Transverse colon (tissue), 4 donors: ENCODE measurements around the gene HOXA6. TPM values are rescaled to one million over a fixed set of nuclear protein-coding genes. Genes with fewer than 3 reads are reported as not detected.

Source experiments
- DNase-seq: peaks from one replicate; pipeline ENCODE4 v3.0.0-alpha.2; 2019
- H3K27ac ChIP-seq, 4 donors: fragments of 200-600 bp; sonication (generic); 2 replicates each; pipeline ENCODE4 v1.5.1; 2016 to 2018; ENCODE audit warnings: inconsistent platforms in 4 of 4
- H3K27me3 ChIP-seq: fragments of 200-600 bp; sonication (generic); 2 replicates; pipeline ENCODE4 v1.5.1; 2017; ENCODE audit warnings: inconsistent platforms
- H3K36me3 ChIP-seq, 4 donors: fragments of 200-600 bp; sonication (generic); 2 replicates each; pipeline ENCODE4 v1.5.1; 2017 to 2019; ENCODE audit warnings: inconsistent platforms in 4 of 4
- H3K4me1 ChIP-seq, 4 donors: fragments of 200-600 bp; sonication (generic); 2 replicates each; pipeline ENCODE4 v1.5.1; 2017 to 2020; ENCODE audit warnings: inconsistent platforms in 4 of 4
- H3K4me3 ChIP-seq, 4 donors: fragments of 200-600 bp; sonication (generic); 1 replicate in 1 of 4; 2 replicates in 3 of 4; pipeline versions ENCODE4 v1.5.1 to v1.6.1; 2017 to 2019; ENCODE audit warnings: inconsistent platforms in 4 of 4
- H3K9me3 ChIP-seq, 2 donors: fragments of 200-600 bp; sonication (generic); 2 replicates each; pipeline ENCODE4 v1.5.1; 2017 to 2019; ENCODE audit warnings: inconsistent platforms in 2 of 2
- EP300 ChIP-seq: sonication (generic); formaldehyde crosslinking; IDR thresholded peaks from one replicate; pipeline ENCODE4 v1.6.1; 2017; ENCODE audit warnings: antibody characterized with exemption, low read depth
- POLR2A ChIP-seq: fragments of 450-650 bp; IDR thresholded peaks from one replicate; pipeline ENCODE4 v1.6.1; 2016; ENCODE audit warnings: antibody characterized with exemption, mild to moderate bottlenecking, moderate library complexity
- POLR2AphosphoS5 ChIP-seq, 3 donors: sonication (generic); formaldehyde crosslinking; IDR thresholded peaks; one replicate each; pipeline ENCODE4 v1.6.1; 2016; ENCODE audit warnings: antibody characterized with exemption in 3 of 3
- WGBS, 2 donors: methylation state at CpG; one replicate each; pipeline ENCODE4 v1.1.5; 2018; ENCODE audit warnings: low coverage in 1 of 2; 5-methylcytosine and 5-hydroxymethylcytosine counted together
- in situ Hi-C, 4 donors: fragments of 200-750 bp; cut with MboI; loops; one replicate each; pipeline versions ENCODE4 v1.15.0 to v1.15.1; 2017; ENCODE audit warnings: low sequenced_read_pairs in 3 of 4, low pct_ligation_motif_present in 1 of 4, low pct_unique_long_range_greater_than_20kb in 1 of 4
- intact Hi-C: fragments of 100-400 bp; cut with DNase I; formaldehyde crosslinking; loops from one replicate; pipeline ENCODE4 v1.15.1; 2023; ENCODE audit warnings: low total_unique reads
- total RNA-seq, 4 donors: library from RNA; depleted of rRNA; stranded (reverse); fragments of >200 nt; gene quantifications; one replicate each; pipeline ENCODE4 v1.1.0, GENCODE V29; 2016
- TF ChIP-seq, protein P1 (sequence below), 5 experiments: fragments of 200-600 bp in 3 of 5; fragments of 450-650 bp in 2 of 5; sonication (generic) in 3 of 5; IDR thresholded peaks; 1 replicate in 2 of 5; 2 replicates in 3 of 5; pipeline ENCODE4 v1.5.1; 2016 to 2017; ENCODE audit warnings: antibody characterized with exemption in 5 of 5, inconsistent platforms in 3 of 5, mild to moderate bottlenecking in 2 of 5, moderate library complexity in 1 of 5

HOXA6 gene
- total RNA-seq, 4 donors from 2014 or later: 12.9 to 27.8 (median 17.3) TPM

GRCh38 chr7:27179030-27179429 is 31.5 kb upstream of the HOXA6 start:
- intact Hi-C loops: no loop called here
- Histone ChIP-seq H3K27ac (peak overlapping the region; percentile 95 to 99 (median 98)), H3K9me3 (no peaks in the 10 kb centered on the region), H3K36me3 (no peaks in the 10 kb centered on the region), H3K27me3 (peaks cover 32% of the 10 kb centered on the region), H3K4me1 (peaks cover 21 to 63% (median 53%) of the 10 kb centered on the region in 4 donors), H3K4me3 (peak overlapping the region; percentile 21 to 67 (median 60))
- TF ChIP-seq POLR2A: no peak
- TF ChIP-seq EP300: no peak
- TF ChIP-seq, protein P1, sequence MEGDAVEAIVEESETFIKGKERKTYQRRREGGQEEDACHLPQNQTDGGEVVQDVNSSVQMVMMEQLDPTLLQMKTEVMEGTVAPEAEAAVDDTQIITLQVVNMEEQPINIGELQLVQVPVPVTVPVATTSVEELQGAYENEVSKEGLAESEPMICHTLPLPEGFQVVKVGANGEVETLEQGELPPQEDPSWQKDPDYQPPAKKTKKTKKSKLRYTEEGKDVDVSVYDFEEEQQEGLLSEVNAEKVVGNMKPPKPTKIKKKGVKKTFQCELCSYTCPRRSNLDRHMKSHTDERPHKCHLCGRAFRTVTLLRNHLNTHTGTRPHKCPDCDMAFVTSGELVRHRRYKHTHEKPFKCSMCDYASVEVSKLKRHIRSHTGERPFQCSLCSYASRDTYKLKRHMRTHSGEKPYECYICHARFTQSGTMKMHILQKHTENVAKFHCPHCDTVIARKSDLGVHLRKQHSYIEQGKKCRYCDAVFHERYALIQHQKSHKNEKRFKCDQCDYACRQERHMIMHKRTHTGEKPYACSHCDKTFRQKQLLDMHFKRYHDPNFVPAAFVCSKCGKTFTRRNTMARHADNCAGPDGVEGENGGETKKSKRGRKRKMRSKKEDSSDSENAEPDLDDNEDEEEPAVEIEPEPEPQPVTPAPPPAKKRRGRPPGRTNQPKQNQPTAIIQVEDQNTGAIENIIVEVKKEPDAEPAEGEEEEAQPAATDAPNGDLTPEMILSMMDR (IDR thresholded peaks at IDR 0.05): no peak
- no peak for TF ChIP-seq POLR2AphosphoS5 (IDR thresholded peaks at IDR 0.05)
- in situ Hi-C loops: loop anchor here in 2 of 4 donors (25.0 kb wide), 1 partner anchor 1317 kb away; no protein-coding TSS in a partner anchor
- 18 to 39% methylated on average over 11 to 14 of the region's 14 CpGs for WGBS, 2 donors
- no peak for DNase-seq

DNA sequence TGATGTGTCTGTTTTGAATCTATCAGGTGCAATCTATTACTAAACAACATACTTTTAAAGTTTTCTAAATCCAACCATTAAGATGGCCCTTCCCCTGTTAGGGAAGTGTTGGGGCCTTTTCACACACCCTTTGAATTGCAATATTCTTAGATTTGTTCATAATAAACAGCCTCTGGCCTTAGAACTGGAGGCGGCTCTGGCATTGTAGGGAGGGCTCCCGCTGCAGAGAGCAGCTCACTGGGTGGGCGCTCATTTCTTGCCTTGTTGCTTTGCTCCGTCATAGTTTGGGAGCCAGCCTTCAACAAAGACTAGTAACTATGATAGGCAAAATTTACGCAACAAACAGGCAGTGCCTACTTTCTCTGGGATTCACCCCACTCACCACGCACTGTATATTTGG is 30.8 kb upstream of the HOXA6 start:
- peak; percentile 20 for DNase-seq
- Histone ChIP-seq H3K4me1 (peaks cover 21 to 59% (median 50%) of the 10 kb centered on the region in 4 donors), H3K36me3 (no peaks in the 10 kb centered on the region), H3K4me3 (peak overlapping the region; percentile 21 to 67 (median 60)), H3K27me3 (peaks cover 32% of the 10 kb centered on the region), H3K9me3 (no peaks in the 10 kb centered on the region), H3K27ac (peak overlapping the region; percentile 95 to 99 (median 98))
- no peak for TF ChIP-seq EP300
- peak in 2 of 3 donors; percentile 15 to 18 for TF ChIP-seq POLR2AphosphoS5 (IDR thresholded peaks at IDR 0.05)
- in situ Hi-C loops (loop anchor here in 2 of 4 donors (25.0 kb wide), 1 partner anchor 1316 kb away; no protein-coding TSS in a partner anchor), intact Hi-C loops (no loop called here)
- WGBS, 2 donors: 32 to 42% methylated on average over 6 of the region's 6 CpGs

- in situ Hi-C loops: loop anchor here in 2 of 4 donors (25.0 kb wide), 1 partner anchor 1316 kb away; no protein-coding TSS in a partner anchor
- DNase-seq: peak; percentile 23
- H3K27ac ChIP-seq: peak overlapping the region; percentile 95 to 99 (median 98)
These were observed 30.3 kb upstream of the HOXA6 start for GRCh38 chr7:27177795-27178320.

GRCh38 chr7:27176962-27177794 is 29.6 kb upstream of the HOXA6 start:
- intact Hi-C loops: no loop called here

More at GRCh38 chr7:27177795-27178320, 30.3 kb upstream of the HOXA6 start:
- intact Hi-C loops: no loop called here
- Histone ChIP-seq H3K4me3 (peak overlapping the region; percentile 21 to 67 (median 60)), H3K27me3 (peaks cover 32% of the 10 kb centered on the region), H3K36me3 (no peaks in the 10 kb centered on the region), H3K4me1 (peaks cover 21 to 58% (median 48%) of the 10 kb centered on the region in 4 donors), H3K9me3 (no peaks in the 10 kb centered on the region)
- TF ChIP-seq POLR2AphosphoS5 (IDR thresholded peaks at IDR 0.05) (peak; percentile 6 to 28 (median 24)), EP300 (no peak), POLR2A (peak; percentile 17)
- TF ChIP-seq, protein P1 (IDR thresholded peaks at IDR 0.05): no peak
- 0 to 23% methylated on average over 1 to 5 of the region's 5 CpGs for WGBS, 2 donors

More at GRCh38 chr7:27176962-27177794, 29.6 kb upstream of the HOXA6 start:
- WGBS, 2 donors: 26 to 48% methylated on average over 6 to 22 of the region's 22 CpGs
- Histone ChIP-seq H3K4me3 (peak overlapping the region; percentile 21 to 67 (median 60)), H3K4me1 (peaks cover 18 to 51% (median 45%) of the 10 kb centered on the region in 4 donors), H3K36me3 (no peaks in the 10 kb centered on the region), H3K27me3 (peaks cover 33% of the 10 kb centered on the region), H3K27ac (peak overlapping the region; percentile 95 to 99 (median 98)), H3K9me3 (no peaks in the 10 kb centered on the region)
- TF ChIP-seq, protein P1 (IDR thresholded peaks at IDR 0.05): no peak
- no peak for TF ChIP-seq EP300
- TF ChIP-seq POLR2AphosphoS5 (IDR thresholded peaks at IDR 0.05): no peak
- TF ChIP-seq POLR2A: no peak
- DNase-seq: peak; percentile 27
- in situ Hi-C loops: loop anchor here in 2 of 4 donors (25.0 kb wide), 1 partner anchor 1315 kb away; no protein-coding TSS in a partner anchor
